Hematopoietic multipotent progenitor cell (in vitro differentiated cells): ENCODE results near the gene PHF24. TPM values are rescaled to one million over a fixed set of nuclear protein-coding genes. Genes with fewer than 3 reads are reported as not detected.

ENCODE experiments used
- total RNA-seq: library from RNA; depleted of rRNA; stranded (reverse); fragments of >200 nt; gene quantifications from one replicate; pipeline ENCODE4 v1.2.3, GENCODE V29; 2012

PHF24 gene
- total RNA-seq, 1 donor: under 0.01 TPM

Other genes with a start within 250 kb of the PHF24 start
- gene CCL21, start 248.1 kb upstream of the PHF24 start, total RNA-seq: not detected
- gene DNAJB5, start 31.5 kb downstream of the PHF24 start, total RNA-seq: 3.0 TPM
- gene VCP, start 114.3 kb downstream of the PHF24 start, total RNA-seq: 417 TPM
- 21.3 TPM for gene FANCG, start 121.7 kb downstream of the PHF24 start, total RNA-seq
- gene PIGO, start 138.3 kb downstream of the PHF24 start, total RNA-seq: 27.7 TPM
- 153 TPM for gene STOML2, start 144.8 kb downstream of the PHF24 start, total RNA-seq
- gene ATOSB, start 157.6 kb downstream of the PHF24 start, total RNA-seq: 23.2 TPM
- gene UNC13B, start 203.7 kb downstream of the PHF24 start, total RNA-seq: 6.2 TPM